Stimulated activated CD4-positive, alpha-beta T cell treated with anti-CD3 and anti-CD28 coated beads, Interleukin-1b, Interleukin-23, amount 100 ng/mL, for 1 hour (primary cell): Measurements from ENCODE around the gene SLC12A6.

Experiments
- DNase-seq, 2 donors: peaks; one replicate each; pipeline ENCODE4 v3.0.0-alpha.2; 2020; ENCODE audit warnings: low read depth in 2 of 2

SLC12A6 gene

DNA sequence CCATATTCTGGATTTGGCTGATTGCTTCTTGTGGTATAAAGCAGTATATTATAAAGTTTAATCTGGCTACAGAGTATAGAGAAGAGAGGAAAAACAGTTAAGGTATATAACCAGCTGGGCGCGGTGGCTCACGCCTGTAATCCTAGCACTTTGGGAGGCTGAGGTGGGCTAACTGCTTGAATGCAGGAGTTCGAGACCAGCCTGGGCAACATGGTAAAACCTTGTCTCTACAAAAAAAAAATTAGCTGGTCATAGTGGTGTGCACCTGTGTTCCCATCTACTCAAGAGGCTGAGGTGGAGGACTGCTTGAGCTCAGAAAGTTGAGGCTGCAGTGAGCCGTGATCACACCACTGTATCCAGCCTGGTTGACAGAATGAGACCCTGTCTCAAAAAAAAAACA, 7.3 kb downstream of the SLC12A6 start:
- DNase-seq: no peak

DNA sequence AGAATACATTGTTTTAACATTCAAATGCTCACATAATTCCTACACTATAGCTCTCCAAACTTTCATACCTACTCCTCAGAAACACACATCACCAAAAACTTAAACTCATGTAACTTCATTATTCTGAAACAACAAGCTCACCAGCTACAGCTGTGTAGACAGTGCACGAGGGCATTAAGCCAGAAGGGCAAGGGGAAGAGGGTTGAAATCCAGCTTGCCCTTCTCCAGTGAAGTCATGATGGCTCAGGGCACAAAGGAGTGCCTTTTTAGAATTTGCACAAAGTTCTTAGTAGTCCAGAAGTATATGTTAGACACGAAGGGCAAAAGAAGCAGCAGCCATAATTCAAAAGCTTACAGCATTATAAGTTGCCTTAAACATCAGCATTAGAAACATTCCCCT, 8.6 kb downstream of the SLC12A6 start:
- DNase-seq: no peak

DNA sequence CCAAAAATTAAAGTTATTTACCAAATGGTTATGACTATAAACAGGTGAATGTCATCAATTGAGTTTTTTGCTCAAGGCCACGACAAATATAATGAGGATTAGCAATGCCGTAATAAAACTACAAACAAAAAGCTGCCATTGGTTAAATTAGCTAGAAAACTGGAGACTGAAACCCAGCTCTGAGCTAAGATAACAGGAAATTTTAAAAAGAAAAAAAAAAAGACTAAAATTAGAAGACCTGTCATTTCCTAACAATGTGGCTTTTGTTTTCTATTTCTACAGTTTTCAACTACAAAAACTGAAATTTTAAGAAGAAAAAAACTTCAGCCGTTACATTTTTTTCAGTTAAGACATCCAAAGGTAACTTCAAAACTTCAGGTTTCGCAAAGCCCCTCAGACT, 9.7 kb downstream of the SLC12A6 start:
- DNase-seq: no peak

DNA sequence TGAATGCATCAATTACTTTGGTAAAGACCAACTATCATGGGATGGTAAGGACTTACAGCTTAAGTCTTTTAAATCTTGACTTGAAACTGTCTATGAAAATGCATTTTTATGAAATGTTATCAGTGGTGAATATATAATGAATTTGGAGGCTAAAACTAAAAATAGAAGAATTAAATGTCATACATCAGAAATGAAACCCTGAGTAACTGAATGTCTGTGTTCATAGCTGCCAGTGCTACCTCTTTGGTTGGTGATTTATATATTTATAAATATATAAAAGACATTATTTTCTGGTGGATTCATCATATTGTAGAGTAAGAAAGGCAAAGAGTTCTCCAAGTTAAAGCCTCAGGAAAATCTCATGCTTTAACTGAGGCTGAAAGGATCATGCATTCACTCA, 12.2 kb downstream of the SLC12A6 start:
- no peak for DNase-seq

DNA sequence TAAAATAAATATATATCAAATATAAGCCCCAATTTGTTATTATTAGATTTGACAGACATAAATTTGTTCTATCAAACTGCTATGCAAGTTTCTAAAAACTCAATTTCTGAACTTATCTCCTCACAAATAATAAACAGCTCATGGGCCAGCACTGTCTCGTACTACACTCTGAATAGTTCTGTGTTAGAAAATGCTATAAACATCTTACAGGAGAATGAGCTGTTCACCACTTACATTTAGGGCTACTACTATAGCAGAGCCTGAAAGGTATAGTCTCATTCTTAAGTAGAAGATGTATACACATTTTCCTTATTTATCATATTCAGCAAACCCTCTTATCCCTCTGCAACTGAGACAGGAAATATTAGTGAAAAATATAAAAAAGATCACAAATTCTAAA, 12.6 kb downstream of the SLC12A6 start:
- DNase-seq: no peak

DNA sequence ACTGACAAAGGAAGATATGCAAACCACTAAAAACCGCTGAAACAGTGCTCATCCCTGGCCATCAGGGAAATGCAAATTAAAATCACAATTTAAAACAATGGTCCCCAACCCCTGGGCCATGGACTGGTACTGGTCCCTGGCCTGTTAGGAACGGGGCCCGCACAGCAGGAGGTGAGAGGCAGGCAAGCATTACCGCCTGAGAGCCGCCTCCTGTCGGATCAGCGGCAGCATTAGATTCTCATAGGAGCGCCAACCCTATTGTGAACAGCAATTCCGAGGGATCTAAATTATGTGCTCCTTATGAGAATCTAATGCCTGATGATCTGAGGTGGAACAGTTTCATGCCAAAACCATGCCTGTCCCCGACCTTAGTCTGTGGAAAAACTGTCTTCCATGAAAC, 14.4 kb downstream of the SLC12A6 start:
- no peak for DNase-seq

DNA sequence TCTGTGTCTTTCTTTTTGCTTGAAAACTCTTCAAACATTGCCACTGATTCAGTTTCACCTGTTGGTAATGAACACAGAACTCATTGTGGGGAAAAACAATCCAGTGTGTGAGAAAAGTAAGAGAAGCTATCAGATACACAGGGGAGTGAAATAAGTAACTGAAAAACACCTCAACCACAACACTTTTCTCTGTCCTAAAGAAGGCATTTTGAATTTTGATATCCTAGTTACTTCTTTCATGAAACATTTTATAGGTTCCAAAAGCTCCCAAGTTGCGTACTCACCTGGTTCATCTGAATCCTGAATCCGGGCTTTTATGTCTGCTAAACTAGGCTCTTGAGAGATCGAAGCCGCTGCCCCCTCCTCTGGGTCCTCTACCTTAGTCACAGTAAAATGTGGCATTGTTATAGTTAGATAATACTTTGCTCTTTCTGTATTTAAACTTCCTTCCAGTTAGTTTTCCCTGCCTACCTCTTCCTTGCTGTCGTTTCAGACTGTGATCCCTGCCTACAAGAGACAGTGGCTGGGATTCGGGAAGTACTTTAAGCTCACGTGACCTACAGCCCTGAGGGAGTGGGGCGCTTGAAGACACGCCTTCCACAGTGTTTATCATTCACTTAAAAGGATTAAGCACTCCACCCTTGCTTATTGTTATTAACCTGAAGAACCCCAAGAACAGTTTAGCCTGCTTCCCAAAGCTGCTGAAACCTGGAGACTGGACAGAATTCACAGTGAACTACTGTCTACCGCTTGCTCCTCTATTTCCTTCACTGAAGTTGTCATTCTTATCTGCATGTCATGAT, 19.1 kb downstream of the SLC12A6 start:
- DNase-seq: no peak

DNA sequence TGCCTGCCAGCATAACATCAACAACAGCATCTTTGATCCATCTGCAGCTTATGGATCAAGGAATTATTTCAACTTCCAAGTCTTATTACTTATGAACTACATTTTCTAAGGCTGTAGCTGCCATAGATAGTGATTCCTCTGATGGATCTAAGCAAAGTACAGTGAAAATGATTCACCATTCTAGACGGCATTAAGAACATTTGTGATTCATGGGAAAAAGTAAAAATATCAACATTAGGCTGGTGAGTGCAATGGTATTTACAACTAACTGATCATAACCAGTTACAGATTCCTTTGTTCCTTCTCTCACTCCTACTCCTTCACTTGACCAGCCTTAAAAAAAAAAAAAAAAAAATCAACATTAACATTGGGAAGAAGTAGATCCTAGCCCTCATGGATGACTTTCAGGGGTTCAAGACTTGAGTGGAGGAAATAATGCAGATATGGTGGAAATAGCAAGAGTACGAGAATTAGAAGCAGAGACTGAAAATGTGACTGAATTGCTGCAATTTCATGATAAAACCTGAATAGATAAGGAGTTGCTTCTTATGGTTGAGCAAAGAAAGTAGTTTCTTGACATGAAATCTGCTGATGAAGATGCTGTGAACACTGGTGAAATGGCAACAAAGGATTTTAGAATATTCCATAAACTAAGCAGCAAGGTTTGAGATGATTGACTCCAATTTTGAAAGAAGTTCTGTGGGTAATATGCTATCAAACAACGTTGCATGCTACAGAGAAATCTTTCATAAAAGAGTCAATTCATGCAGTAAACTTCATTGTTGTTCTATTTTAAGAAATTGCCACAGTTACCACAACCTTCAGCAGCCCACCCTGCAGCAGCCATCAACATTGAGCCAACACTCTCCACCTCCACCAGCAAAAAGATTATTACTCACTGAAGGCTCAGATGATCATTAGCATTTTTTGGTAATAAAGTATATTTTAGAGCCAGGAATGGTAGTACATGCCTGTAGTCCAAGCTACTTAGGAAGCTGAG, 22.8 kb downstream of the SLC12A6 start:
- no peak for DNase-seq

DNA sequence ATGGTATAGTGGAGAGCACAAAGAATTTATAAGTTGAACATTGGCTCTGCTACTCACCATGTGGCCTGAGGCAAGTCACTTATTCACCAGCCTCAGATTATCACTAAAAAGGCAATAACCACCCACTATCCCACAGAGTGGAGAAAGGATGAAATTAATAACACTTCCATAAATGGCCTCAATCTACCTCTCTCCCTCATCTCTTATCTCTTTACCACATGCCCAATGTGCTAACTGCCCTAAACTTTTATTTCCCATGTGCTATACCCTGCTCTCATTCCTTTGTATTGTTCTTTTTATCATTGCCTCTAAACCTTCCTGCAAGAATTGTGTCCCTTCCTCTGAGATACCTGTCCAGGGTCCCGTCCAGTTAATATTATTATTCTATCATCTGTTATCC, 26.0 kb downstream of the SLC12A6 start:
- DNase-seq: no peak

DNA sequence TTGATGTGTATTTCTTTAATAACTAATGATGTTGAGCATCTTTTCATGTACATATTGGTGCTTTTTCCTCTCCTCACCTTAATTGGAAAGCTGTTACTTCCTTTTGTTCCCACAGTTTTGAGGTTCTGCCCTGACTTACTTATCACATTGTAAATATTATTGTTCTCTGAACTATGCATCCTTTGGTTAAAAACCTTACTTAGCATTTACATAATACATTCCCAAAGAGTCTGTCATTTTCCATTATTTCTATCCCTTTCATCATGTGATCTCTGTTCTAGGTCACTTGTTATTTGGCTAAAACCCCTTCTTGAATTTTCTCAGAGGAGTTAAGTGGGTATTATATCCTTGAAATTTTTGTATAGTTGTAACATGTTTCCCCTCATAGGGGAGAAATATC, 33.0 kb downstream of the SLC12A6 start:
- no peak for DNase-seq

DNA sequence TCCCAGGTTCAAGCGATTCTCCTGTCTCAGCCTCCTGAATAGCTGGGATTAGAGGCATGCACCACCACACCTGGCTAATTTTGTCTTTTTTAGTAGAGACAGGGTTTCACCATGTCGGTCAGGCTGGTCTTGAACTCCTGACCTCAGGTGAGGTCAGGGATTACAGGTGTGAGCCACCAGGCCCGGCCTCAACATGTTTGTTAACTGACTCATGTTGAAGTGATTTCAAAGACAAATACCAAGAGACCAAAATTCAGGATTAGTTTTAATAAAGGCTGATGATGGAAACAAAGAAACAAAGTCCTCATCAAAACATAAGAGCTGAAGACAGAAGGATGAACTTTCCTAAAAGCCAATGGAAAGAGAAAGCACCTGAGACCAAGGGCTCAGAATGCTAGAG, 36.5 kb downstream of the SLC12A6 start:
- DNase-seq: no peak

DNA sequence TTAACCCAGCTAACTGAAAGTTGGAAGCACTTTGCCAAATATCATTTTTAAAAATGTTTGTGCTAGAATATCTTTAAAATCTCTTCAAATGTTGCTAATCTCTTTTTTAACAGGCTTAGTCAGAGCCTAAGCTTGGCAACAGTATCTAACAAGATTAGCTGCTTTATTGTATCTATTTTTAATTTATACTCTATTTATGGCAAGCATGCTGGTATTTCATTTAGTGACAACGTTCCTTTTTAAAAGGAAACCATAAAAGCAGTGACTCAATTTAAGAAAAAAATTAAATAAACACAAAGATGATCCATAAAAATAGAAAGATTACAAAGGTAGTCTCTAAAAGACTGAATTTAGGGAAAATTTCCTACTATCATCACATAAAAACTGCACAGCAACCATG, 40.5 kb downstream of the SLC12A6 start:
- DNase-seq: no peak

DNA sequence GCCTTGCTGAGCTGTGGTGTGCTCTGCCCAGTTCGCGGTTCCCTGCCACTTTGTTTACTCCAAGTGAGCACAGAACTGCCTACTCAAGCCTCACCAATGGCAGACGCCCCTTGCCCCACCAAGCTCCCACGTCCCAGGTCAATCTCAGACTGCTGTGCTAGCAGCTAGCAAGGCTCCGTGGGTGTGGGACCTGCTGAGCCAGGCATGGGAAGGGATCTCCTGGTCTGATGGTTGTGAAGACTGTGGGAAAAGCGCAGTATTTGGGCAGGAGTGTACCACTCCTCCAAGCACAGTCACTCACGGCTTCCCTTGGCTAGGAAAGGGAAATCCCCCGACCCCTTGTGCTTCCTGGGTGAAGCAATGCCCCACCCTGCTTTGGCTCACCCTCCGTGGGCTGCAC, 45.0 kb downstream of the SLC12A6 start:
- DNase-seq: no peak

DNA sequence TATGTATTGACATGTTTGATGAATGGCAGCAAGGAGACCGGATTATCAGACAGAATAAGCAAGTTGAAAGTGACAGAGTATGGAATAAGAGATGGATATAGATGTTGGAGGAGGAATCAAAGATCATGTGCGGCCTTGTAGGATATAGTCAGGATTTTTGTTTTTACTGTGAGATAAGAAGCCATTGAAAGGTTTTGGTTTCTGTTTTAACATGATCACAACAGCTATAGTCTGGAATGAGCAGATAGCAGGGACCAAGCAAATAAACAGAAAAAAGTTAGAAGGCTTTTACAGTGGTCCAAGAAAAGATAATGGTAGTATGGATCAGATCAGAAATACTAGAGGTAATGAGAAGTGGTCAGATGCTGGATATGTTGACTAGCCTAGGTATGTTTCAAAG, 52.6 kb downstream of the SLC12A6 start:
- no peak for DNase-seq

DNA sequence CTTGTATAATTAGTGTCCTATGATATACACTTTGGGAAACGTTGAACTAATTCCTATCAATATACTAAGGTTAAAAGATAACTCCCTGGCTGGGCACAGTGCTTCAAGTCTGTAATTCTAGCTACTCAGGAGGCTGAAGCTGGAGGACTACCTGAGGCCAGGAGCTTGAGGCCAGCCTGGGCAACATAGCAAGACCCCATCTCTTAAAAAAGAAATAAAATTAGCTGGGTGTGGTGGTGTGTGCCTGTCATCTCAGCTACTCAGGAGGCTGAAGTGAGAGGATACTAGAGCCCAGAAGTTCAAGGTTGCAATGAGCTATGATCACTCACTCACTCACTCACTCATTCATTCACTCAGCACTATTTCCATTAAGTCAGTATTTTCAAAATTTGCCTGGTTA, 55.2 kb downstream of the SLC12A6 start:
- DNase-seq: no peak

DNA sequence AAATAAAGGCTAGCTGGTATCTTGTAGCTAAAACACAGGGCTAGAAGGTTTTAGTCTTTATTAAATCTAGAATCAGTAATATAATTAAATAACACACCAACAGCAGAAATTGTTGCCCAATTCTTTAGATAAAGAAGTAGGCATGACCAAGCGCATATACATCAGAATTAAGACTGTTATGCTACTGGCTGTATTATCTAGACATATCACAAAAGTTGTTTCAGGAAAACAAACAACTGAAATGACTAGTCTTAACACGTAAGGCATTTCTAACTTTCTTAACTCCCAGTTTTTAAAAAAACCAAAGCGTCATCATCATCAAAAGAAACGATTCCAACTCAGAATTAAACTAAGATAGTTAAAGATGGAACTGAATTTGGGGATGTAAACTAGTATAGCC, 57.4 kb downstream of the SLC12A6 start:
- DNase-seq: no peak

DNA sequence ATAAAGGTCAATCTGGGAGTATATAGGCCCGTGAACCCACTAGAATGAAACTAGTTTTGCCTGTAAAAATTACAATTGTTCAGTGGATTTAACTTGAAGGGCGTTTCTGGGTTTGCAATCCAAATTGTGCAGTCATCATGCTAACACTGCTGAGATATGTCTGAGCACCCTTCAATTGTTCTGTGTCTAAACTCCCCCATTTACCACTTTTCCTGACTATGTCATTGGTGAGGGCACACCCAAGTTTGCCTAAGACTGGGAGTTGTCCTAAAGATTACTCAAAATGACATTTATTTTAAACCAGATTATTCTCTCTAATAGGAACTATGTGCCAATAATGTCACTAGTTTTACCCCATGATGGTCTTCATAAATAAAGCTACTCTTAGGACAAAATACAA, 58.2 kb downstream of the SLC12A6 start:
- no peak for DNase-seq

DNA sequence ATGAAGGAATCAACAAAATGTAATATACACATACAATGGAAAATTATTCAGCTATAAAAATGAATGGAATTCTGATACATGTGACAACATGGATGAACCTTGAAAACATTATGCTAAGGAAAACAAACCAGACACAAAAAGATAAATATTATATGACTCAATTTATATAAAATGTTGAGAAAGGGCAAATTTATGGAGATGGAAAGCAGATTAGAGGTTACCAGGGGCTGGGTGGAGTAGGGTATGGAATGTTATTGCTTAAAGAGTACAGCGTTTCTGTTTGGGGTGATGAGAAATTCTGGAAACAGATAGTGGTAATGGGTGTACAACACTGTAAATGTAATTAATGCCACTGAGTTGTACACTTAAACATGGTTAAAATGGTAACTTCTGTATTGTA, 61.9 kb downstream of the SLC12A6 start:
- no peak for DNase-seq

DNA sequence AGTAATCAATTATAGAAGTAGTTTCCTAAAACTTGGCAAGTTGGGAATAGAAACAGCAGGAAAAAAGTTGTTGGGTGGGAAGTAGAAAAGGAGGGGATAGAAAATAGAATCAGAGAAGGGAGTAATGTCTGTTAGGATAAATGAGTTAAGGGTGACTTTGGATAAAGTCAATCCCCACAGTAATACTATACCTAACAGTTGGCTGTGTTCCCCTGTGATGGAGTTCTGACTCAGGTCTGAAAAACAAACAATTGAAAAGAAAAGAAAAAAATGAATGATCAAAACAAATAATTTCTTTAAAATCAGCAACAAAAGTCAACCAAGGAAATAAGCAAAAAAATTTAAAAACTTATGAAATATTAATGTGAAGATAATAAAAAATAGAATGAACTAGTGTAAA, 62.4 kb downstream of the SLC12A6 start:
- DNase-seq: no peak

DNA sequence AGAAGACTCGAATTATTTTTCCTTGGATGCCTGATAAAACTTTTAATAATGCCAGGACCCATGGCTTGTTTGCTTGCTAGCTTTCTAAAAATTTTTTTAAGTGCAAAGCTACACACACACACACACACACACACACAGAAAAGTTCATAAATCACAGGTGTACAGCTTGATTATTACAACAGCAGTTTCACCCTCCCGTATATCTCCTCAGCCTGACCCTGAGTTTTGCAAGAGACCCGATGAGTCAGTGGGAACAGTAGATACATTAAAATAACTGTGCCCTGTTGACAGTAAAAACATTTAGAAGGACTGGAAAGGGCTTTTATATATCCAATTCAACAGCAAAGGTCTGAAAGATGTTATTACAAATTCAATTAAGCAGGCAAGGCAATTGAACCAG, 66.1 kb downstream of the SLC12A6 start:
- no peak for DNase-seq

DNA sequence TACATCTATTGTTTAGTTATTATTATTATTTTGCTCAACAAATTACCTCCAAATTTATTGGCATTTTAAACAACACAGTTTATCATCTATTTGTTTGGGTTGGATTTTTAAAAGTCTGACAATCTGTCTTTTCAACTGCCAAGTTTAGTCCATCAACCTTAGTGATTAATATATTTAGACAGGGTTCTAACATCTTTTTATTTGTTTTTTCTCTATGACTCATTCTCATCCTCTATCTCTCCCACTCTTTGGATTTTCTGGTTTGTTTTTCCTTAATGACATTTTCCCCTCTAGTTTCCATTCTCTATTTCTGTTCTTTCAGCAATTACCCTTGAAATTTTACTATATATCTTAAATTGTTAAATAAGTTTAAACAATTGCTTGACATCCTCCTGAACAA, 70.8 kb downstream of the SLC12A6 start:
- DNase-seq: no peak

DNA sequence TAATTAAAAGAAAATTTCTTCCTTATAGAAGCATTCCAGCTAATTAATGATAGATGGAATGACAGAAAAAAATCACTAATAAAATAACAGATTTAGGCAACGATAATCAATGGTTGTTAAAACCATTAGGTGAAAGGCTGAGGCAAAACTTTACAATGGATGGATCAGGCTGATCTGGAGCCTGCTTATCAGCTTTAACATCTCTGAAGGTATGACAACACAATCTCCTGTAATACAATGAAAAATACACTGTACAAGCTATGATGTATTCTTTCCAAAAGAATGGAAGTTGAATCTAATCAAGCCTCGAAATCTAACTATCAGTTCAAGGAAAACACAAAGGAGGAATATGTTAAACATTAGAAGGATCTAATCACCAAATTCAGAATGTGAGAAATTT, 73.5 kb downstream of the SLC12A6 start:
- no peak for DNase-seq

DNA sequence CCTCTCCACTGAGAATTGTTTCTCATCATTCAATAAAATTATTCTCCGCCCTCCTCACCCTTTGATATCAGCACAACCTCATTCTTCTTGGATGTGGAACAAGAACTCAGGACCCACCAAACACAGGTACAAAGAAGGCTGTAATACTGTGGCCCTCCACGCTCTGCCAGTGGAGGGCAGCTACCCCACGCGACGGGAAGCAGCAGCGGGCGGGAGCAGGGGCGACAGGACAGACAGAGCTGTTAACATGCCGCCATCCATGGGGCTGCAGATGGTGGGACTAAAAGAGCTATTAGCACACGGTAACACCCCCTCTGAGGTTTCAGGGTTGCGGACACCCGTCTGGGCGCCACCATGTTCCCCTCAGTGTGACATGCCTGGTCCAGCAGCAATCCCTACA, 75.2 kb downstream of the SLC12A6 start:
- DNase-seq: no peak
